ENCODE data around the gene NHLRC1. TPM values are rescaled to one million over a fixed set of nuclear protein-coding genes. Genes with fewer than 3 reads are reported as not detected.
"Not testable (repeated sequence)": the region's sequence is repeated elsewhere in the genome, so short reads cannot be mapped to it uniquely, and the experiment has no call there.

The NHLRC1 gene
- total RNA-seq, 1 donor: 3.0 TPM

GRCh38 chr6:18151801-18152200 lies 29.3 kb upstream of the NHLRC1 start:
- no peak for DNase-seq (ENCODE audit: low read depth)
- H3K4me3 ChIP-seq (ENCODE audit: low read depth, low read length): no peak overlapping the region
- TF ChIP-seq CTCF (IDR thresholded peaks at IDR 0.05; ENCODE audit: insufficient read depth, low read length): no peak

GRCh38 chr6:18151391-18151790 lies 28.9 kb upstream of the NHLRC1 start:
- DNase-seq (ENCODE audit: low read depth); H3K4me3 ChIP-seq (ENCODE audit: low read depth, low read length): not testable (repeated sequence)

- TF ChIP-seq CTCF (IDR thresholded peaks at IDR 0.05; ENCODE audit: insufficient read depth, low read length): no peak
- no peak overlapping the region for H3K4me3 ChIP-seq (ENCODE audit: low read depth, low read length)
- DNase-seq (ENCODE audit: low read depth): peak; percentile 87
Measured at GRCh38 chr6:18148304-18149025, 26.0 kb upstream of the NHLRC1 start.

GRCh38 chr6:18147616-18148015 lies 25.1 kb upstream of the NHLRC1 start:
- H3K4me3 ChIP-seq (ENCODE audit: low read depth, low read length): no peak overlapping the region
- TF ChIP-seq CTCF (IDR thresholded peaks at IDR 0.05; ENCODE audit: insufficient read depth, low read length): no peak
- DNase-seq (ENCODE audit: low read depth): no peak

- DNase-seq (ENCODE audit: low read depth): peak; percentile 76
- TF ChIP-seq CTCF (IDR thresholded peaks at IDR 0.05; ENCODE audit: insufficient read depth, low read length): no peak
- H3K4me3 ChIP-seq (ENCODE audit: low read depth, low read length): no peak overlapping the region
Measured at GRCh38 chr6:18147160-18147559, 24.7 kb upstream of the NHLRC1 start.

GRCh38 chr6:18142591-18142861 lies 20.0 kb upstream of the NHLRC1 start:
- DNase-seq (ENCODE audit: low read depth): no peak
- no peak for TF ChIP-seq CTCF (IDR thresholded peaks at IDR 0.05; ENCODE audit: insufficient read depth, low read length)
- no peak overlapping the region for H3K4me3 ChIP-seq (ENCODE audit: low read depth, low read length)

GRCh38 chr6:18141805-18142590 lies 19.5 kb upstream of the NHLRC1 start:
- no peak for DNase-seq (ENCODE audit: low read depth)
- no peak for TF ChIP-seq CTCF (IDR thresholded peaks at IDR 0.05; ENCODE audit: insufficient read depth, low read length)

More at GRCh38 chr6:18141805-18142590, 19.5 kb upstream of the NHLRC1 start:
- no peak overlapping the region for H3K4me3 ChIP-seq (ENCODE audit: low read depth, low read length)
